HepG2 (cell line): ENCODE results near the gene AP1M1. TPM values are rescaled to one million over a fixed set of nuclear protein-coding genes. Genes with fewer than 3 reads are reported as not detected.

Source experiments
- ATF1 ChIP-seq: IDR thresholded peaks from 2 replicates; pipeline ENCODE4 v1.6.1; 2016; ENCODE audit warnings: mild to moderate bottlenecking, control low read depth
- CBX5 ChIP-seq: sonication (generic); formaldehyde crosslinking; IDR thresholded peaks from 2 replicates; pipeline ENCODE4 v1.4.0; 2020; ENCODE audit warnings: missing genetic modification reagents, borderline replicate concordance
- ERF ChIP-seq: IDR thresholded peaks from 2 replicates; pipeline ENCODE4 v1.6.1; 2018; ENCODE audit warnings: missing biosample characterization, missing genetic modification reagents
- HMG20B ChIP-seq: conservative IDR thresholded peaks from 2 replicates; pipeline ENCODE4 v1.6.1; 2016; ENCODE audit warnings: missing genetic modification reagents, missing compliant biosample characterization
- KDM2A ChIP-seq: sonication (generic); formaldehyde crosslinking; IDR thresholded peaks from 2 replicates; pipeline ENCODE4 v1.4.0; 2020; ENCODE audit warnings: low read depth, missing genetic modification reagents, borderline replicate concordance
- RAD21 ChIP-seq: fragments of 450-650 bp; formaldehyde crosslinking; IDR thresholded peaks from 2 replicates; pipeline ENCODE4 v1.5.0; 2020; ENCODE audit warnings: mild to moderate bottlenecking
- RBM22 ChIP-seq: fragments of 200-400 bp; formaldehyde crosslinking; optimal IDR thresholded peaks from 2 replicates; pipeline ENCODE3; 2017; ENCODE audit warnings: mild to moderate bottlenecking, low read length, moderate library complexity
- SIN3B ChIP-seq: fragments of 150-350 bp; IDR thresholded peaks from 2 replicates; pipeline ENCODE4 v1.6.1; 2014; ENCODE audit warnings: low read length
- SMC3 ChIP-seq: IDR thresholded peaks from 2 replicates; pipeline ENCODE4 v1.6.1; 2011; ENCODE audit warnings: low read length, improper control_type of control experiment
- SUZ12 ChIP-seq: fragments of 150-350 bp; IDR thresholded peaks from 2 replicates; pipeline ENCODE4 v1.6.1; 2014; ENCODE audit warnings: low read depth, low read length
- TAF1 ChIP-seq: sonication (generic); formaldehyde crosslinking; IDR thresholded peaks from 2 replicates; pipeline ENCODE4 v1.4.0; 2020; ENCODE audit warnings: missing genetic modification reagents
- ZNF207 ChIP-seq: fragments of 450-650 bp; IDR thresholded peaks from 2 replicates; pipeline ENCODE4 v1.6.1; 2016; ENCODE audit warnings: antibody characterized with exemption, borderline replicate concordance
- ZNF253 ChIP-seq: sonication (generic); formaldehyde crosslinking; IDR thresholded peaks from 2 replicates; pipeline ENCODE4 v1.8.0; 2022; ENCODE audit warnings: mild to moderate bottlenecking, missing genetic modification reagents, borderline replicate concordance
- ZNF296 ChIP-seq: sonication (generic); formaldehyde crosslinking; conservative IDR thresholded peaks from 2 replicates; pipeline ENCODE4 v1.5.0; 2020; ENCODE audit warnings: mild to moderate bottlenecking, missing genetic modification reagents
- ZNF468 ChIP-seq: sonication (generic); formaldehyde crosslinking; IDR thresholded peaks from 2 replicates; pipeline ENCODE4 v1.8.0; 2022; ENCODE audit warnings: mild to moderate bottlenecking, moderate library complexity, missing genetic modification reagents
- ZSCAN9 ChIP-seq: IDR thresholded peaks from 2 replicates; pipeline ENCODE4 v1.6.1; 2016; ENCODE audit warnings: borderline replicate concordance
- polyA plus RNA-seq, 8 experiments: library from polyadenylated mRNA; depleted of rRNA in 3 of 8; stranded (reverse) in 7 of 8; unstranded in 1 of 8; fragments of >200 nt; fragmentation: Illumina TruSeq in 4 of 8; extraction: Trizol in 4 of 8; gene quantifications; 2 replicates each; pipeline versions ENCODE4 v1.2.1 to v1.2.3, GENCODE V29; 2011 to 2016; ENCODE audit warnings: low read depth in 4 of 8, missing spikeins in 1 of 8, mixed read lengths in 1 of 8; ENCODE audit not compliant: insufficient read depth in 1 of 8
- total RNA-seq, 5 experiments: library from RNA; depleted of rRNA; stranded (reverse); fragments of >200 nt; fragmentation: Illumina TruSeq; extraction: Trizol; gene quantifications; 2 replicates each; pipeline ENCODE4 v1.2.3, GENCODE V29; 2016; ENCODE audit warnings: low read depth in 1 of 5
- TF ChIP-seq, protein P1 (sequence below): sonication (generic); formaldehyde crosslinking; IDR thresholded peaks from 2 replicates; pipeline ENCODE4 v1.5.0; 2020; ENCODE audit warnings: mild to moderate bottlenecking, missing genetic modification reagents
- TF ChIP-seq, protein P2 (sequence below): sonication (generic); formaldehyde crosslinking; IDR thresholded peaks from 2 replicates; pipeline ENCODE4 v1.4.0; 2020; ENCODE audit warnings: missing genetic modification reagents
- TF ChIP-seq, protein P3 (sequence below): sonication (generic); formaldehyde crosslinking; IDR thresholded peaks from 2 replicates; pipeline ENCODE4 v1.4.0; 2020; ENCODE audit warnings: missing genetic modification reagents; ENCODE audit errors: not compliant biosample characterization
- TF ChIP-seq, protein P4 (sequence below): IDR thresholded peaks from 2 replicates; pipeline ENCODE4 v1.4.0; 2020; ENCODE audit warnings: mild to moderate bottlenecking, missing genetic modification reagents
- TF ChIP-seq, protein P5 (sequence below): IDR thresholded peaks from 2 replicates; pipeline ENCODE4 v1.6.1; 2016

AP1M1 gene
- total and polyA plus RNA-seq, 2 of the 13 experiments (the other 11 are each of a cell fraction or from before 2014, with no cell fraction given) = 34.4 to 46.1 TPM

DNA sequence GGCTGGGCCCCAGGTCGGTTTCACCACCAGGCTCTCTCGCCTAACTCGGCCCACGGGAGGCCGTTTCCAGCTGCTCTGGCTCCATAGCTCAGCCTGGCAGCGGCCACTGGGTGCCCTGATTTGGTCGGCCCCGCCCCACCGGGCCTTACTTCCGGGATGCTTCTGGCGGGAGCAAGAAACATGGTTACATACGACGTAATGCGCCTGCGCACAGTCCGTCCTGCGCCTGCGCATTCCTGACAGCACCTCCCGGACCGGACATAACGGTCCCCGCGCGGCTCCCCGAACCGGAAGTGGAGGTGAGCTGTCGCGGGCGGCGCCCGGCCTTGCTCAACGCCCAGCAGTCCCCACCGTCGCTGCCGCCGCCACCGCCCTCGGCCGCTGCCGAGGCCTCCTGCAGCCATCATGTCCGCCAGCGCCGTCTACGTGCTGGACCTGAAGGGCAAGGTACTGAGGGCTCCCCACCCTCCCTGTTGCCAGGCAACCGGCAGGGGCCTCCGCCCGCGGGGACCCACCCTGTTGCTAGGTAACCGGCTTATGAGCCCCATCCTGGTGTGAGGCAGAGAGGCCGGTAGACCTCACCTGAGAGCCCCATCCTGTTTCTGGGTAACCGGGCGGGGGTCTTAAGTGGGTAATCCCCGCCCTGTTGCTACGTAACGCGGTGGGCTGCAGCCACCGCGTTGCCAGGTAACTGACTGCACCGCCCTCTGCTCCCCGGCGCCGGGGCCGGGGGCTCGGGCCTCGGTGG is at the start of gene AP1M1 (continued):
- TF ChIP-seq, protein P1, sequence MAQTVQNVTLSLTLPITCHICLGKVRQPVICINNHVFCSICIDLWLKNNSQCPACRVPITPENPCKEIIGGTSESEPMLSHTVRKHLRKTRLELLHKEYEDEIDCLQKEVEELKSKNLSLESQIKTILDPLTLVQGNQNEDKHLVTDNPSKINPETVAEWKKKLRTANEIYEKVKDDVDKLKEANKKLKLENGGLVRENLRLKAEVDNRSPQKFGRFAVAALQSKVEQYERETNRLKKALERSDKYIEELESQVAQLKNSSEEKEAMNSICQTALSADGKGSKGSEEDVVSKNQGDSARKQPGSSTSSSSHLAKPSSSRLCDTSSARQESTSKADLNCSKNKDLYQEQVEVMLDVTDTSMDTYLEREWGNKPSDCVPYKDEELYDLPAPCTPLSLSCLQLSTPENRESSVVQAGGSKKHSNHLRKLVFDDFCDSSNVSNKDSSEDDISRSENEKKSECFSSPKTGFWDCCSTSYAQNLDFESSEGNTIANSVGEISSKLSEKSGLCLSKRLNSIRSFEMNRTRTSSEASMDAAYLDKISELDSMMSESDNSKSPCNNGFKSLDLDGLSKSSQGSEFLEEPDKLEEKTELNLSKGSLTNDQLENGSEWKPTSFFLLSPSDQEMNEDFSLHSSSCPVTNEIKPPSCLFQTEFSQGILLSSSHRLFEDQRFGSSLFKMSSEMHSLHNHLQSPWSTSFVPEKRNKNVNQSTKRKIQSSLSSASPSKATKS (CRISPR knock-in tag) = no peak
- no peak for TF ChIP-seq ZNF296
- TF ChIP-seq KDM2A (CRISPR knock-in tag) = peak; percentile 77; the same call in 1 of the 2 replicates
- TF ChIP-seq RBM22 = peak; percentile 38
- TF ChIP-seq TAF1 (CRISPR knock-in tag) = peak; percentile 86
- no peak for TF ChIP-seq ZNF253 (CRISPR knock-in tag)
- TF ChIP-seq, protein P2, sequence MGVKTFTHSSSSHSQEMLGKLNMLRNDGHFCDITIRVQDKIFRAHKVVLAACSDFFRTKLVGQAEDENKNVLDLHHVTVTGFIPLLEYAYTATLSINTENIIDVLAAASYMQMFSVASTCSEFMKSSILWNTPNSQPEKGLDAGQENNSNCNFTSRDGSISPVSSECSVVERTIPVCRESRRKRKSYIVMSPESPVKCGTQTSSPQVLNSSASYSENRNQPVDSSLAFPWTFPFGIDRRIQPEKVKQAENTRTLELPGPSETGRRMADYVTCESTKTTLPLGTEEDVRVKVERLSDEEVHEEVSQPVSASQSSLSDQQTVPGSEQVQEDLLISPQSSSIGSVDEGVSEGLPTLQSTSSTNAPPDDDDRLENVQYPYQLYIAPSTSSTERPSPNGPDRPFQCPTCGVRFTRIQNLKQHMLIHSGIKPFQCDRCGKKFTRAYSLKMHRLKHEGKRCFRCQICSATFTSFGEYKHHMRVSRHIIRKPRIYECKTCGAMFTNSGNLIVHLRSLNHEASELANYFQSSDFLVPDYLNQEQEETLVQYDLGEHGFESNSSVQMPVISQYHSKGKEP (CRISPR knock-in tag) = no peak
- TF ChIP-seq ZSCAN9 (CRISPR knock-in tag) = 0 out of 2 replicates have a peak, but pooled peaks have one; percentile 11
- TF ChIP-seq HMG20B (CRISPR knock-in tag) = no peak
- TF ChIP-seq SUZ12 = no peak
- TF ChIP-seq SMC3 = no peak
- no peak for TF ChIP-seq ZNF207
- no peak; the same call in 1 of the 2 replicates for TF ChIP-seq RAD21 (CRISPR knock-in tag)
- TF ChIP-seq, protein P3, sequence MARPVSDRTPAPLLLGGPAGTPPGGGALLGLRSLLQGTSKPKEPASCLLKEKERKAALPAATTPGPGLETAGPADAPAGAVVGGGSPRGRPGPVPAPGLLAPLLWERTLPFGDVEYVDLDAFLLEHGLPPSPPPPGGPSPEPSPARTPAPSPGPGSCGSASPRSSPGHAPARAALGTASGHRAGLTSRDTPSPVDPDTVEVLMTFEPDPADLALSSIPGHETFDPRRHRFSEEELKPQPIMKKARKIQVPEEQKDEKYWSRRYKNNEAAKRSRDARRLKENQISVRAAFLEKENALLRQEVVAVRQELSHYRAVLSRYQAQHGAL (CRISPR knock-in tag) = no peak
- TF ChIP-seq, protein P4, sequence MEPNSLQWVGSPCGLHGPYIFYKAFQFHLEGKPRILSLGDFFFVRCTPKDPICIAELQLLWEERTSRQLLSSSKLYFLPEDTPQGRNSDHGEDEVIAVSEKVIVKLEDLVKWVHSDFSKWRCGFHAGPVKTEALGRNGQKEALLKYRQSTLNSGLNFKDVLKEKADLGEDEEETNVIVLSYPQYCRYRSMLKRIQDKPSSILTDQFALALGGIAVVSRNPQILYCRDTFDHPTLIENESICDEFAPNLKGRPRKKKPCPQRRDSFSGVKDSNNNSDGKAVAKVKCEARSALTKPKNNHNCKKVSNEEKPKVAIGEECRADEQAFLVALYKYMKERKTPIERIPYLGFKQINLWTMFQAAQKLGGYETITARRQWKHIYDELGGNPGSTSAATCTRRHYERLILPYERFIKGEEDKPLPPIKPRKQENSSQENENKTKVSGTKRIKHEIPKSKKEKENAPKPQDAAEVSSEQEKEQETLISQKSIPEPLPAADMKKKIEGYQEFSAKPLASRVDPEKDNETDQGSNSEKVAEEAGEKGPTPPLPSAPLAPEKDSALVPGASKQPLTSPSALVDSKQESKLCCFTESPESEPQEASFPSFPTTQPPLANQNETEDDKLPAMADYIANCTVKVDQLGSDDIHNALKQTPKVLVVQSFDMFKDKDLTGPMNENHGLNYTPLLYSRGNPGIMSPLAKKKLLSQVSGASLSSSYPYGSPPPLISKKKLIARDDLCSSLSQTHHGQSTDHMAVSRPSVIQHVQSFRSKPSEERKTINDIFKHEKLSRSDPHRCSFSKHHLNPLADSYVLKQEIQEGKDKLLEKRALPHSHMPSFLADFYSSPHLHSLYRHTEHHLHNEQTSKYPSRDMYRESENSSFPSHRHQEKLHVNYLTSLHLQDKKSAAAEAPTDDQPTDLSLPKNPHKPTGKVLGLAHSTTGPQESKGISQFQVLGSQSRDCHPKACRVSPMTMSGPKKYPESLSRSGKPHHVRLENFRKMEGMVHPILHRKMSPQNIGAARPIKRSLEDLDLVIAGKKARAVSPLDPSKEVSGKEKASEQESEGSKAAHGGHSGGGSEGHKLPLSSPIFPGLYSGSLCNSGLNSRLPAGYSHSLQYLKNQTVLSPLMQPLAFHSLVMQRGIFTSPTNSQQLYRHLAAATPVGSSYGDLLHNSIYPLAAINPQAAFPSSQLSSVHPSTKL = peak; percentile 30; the same call in 1 of the 2 replicates
- TF ChIP-seq SIN3B = peak; percentile 14; the same call in 1 of the 2 replicates
- TF ChIP-seq ERF = peak; percentile 59
- TF ChIP-seq ZNF468 = no peak
- TF ChIP-seq CBX5 (CRISPR knock-in tag) = no peak
- TF ChIP-seq, protein P5, sequence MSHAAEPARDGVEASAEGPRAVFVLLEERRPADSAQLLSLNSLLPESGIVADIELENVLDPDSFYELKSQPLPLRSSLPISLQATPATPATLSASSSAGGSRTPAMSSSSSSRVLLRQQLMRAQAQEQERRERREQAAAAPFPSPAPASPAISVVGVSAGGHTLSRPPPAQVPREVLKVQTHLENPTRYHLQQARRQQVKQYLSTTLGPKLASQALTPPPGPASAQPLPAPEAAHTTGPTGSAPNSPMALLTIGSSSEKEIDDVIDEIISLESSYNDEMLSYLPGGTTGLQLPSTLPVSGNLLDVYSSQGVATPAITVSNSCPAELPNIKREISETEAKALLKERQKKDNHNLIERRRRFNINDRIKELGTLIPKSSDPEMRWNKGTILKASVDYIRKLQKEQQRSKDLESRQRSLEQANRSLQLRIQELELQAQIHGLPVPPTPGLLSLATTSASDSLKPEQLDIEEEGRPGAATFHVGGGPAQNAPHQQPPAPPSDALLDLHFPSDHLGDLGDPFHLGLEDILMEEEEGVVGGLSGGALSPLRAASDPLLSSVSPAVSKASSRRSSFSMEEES (CRISPR knock-in tag) = no peak
- TF ChIP-seq ATF1 (CRISPR knock-in tag) = no peak
